BE2C (cell line): ENCODE results near the gene SLC4A2.
A peak's percentile ranks its signal among the peaks of the same experiment; 100 is the strongest.

Source experiments
- DNase-seq: peaks from one replicate; pipeline ENCODE4 v3.0.0-alpha.2; 2020
- H3K27me3 ChIP-seq: fragments of 250-450 bp; sonication (Bioruptor Pico); 2 replicates; pipeline ENCODE4 v1.5.1; 2020; ENCODE audit warnings: mild to moderate bottlenecking
- H3K36me3 ChIP-seq: fragments of 250-450 bp; sonication (Bioruptor Pico); 2 replicates; pipeline ENCODE4 v1.5.1; 2020; ENCODE audit warnings: mild to moderate bottlenecking
- H3K4me1 ChIP-seq: fragments of 250-450 bp; sonication (Bioruptor Pico); 2 replicates; pipeline ENCODE4 v1.5.1; 2020
- H3K4me3 ChIP-seq: 2 replicates; pipeline ENCODE4 v1.5.1; 2011; ENCODE audit warnings: low read depth, low read length
- H3K9me3 ChIP-seq: fragments of 250-450 bp; sonication (Bioruptor Pico); 2 replicates; pipeline ENCODE4 v1.5.1; 2020
- TF ChIP-seq, protein P1 (sequence below): IDR thresholded peaks from 2 replicates; pipeline ENCODE4 v1.5.1; 2012; ENCODE audit warnings: mild to moderate bottlenecking, low read depth, low read length

The SLC4A2 gene

DNA sequence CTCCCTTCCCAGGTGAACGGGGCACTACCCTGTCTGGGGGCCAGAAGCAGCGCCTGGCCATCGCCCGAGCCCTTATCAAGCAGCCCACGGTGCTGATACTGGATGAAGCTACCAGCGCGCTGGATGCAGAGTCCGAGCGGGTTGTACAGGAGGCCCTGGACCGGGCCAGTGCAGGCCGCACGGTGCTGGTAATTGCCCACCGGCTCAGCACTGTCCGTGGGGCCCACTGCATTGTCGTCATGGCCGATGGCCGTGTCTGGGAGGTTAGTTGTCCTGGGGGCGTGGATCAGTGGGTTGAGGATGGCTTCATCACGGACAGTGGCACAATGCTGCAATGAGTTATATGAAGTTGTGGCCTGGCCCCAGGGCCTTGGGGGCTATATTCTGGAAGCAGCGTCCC is 15.4 kb upstream of the SLC4A2 start:
- H3K4me3 ChIP-seq: no peak overlapping the region
- peaks cover 49% of the 10 kb centered on the region for H3K4me1 ChIP-seq

DNA sequence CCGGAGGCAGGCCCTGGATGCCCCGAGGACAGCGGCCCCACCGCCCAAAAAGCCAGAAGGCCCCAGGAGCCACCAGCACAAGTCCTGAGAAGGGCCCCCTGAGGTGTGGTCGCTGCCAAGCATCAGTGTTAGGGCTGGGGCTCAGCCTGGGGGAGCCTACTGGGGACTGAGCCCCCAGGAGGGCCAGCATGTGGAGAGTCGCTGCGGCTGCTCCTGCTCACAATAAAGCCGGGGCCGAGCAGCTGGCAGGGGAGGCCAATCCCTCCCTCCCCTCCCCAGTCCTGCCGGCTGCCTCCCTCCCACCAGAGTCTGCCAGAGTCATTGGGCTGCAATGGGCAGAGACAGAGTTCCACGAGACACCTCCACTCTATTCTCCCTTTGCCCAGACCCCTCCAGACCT is 14.1 kb upstream of the SLC4A2 start:
- TF ChIP-seq, protein P1, sequence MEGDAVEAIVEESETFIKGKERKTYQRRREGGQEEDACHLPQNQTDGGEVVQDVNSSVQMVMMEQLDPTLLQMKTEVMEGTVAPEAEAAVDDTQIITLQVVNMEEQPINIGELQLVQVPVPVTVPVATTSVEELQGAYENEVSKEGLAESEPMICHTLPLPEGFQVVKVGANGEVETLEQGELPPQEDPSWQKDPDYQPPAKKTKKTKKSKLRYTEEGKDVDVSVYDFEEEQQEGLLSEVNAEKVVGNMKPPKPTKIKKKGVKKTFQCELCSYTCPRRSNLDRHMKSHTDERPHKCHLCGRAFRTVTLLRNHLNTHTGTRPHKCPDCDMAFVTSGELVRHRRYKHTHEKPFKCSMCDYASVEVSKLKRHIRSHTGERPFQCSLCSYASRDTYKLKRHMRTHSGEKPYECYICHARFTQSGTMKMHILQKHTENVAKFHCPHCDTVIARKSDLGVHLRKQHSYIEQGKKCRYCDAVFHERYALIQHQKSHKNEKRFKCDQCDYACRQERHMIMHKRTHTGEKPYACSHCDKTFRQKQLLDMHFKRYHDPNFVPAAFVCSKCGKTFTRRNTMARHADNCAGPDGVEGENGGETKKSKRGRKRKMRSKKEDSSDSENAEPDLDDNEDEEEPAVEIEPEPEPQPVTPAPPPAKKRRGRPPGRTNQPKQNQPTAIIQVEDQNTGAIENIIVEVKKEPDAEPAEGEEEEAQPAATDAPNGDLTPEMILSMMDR: no peak
- Histone ChIP-seq H3K36me3 (peaks cover 3% of the 10 kb centered on the region; the same call in 1 of the 2 replicates), H3K4me3 (no peak overlapping the region), H3K4me1 (peaks cover 38% of the 10 kb centered on the region), H3K9me3 (no peaks in the 10 kb centered on the region), H3K27me3 (no peaks in the 10 kb centered on the region)
- DNase-seq: no peak

More for the DNA sequence above, 15.4 kb upstream of the SLC4A2 start:
- Histone ChIP-seq H3K36me3 (peaks cover 3% of the 10 kb centered on the region; the same call in 1 of the 2 replicates), H3K27me3 (no peaks in the 10 kb centered on the region), H3K9me3 (no peaks in the 10 kb centered on the region)
- TF ChIP-seq, protein P1: no peak
- no peak for DNase-seq

DNA sequence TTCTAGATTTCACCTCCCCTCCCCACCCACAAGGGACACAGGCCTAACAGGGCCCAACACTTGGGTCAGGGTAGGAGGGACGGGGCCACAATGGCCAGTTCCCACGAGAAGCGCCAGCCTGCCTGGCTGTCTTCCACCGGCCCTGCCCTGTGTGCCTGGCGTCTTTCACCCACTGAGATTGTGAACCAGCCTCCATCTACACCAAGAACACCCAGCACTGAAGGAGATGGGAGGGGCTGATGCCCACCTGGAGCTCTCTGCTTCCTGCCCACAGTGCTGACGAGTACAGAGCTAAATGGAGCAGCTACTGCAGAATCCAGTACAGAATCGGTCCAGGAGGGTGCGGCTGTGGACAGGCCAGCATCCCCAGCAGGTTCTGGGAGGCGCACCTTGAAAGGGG is 13.4 kb upstream of the SLC4A2 start:
- Histone ChIP-seq H3K36me3 (peaks cover 3% of the 10 kb centered on the region; the same call in 1 of the 2 replicates), H3K4me1 (peaks cover 34% of the 10 kb centered on the region), H3K27me3 (no peaks in the 10 kb centered on the region), H3K4me3 (no peak overlapping the region), H3K9me3 (no peaks in the 10 kb centered on the region)
- DNase-seq: no peak
- TF ChIP-seq, protein P1: no peak

DNA sequence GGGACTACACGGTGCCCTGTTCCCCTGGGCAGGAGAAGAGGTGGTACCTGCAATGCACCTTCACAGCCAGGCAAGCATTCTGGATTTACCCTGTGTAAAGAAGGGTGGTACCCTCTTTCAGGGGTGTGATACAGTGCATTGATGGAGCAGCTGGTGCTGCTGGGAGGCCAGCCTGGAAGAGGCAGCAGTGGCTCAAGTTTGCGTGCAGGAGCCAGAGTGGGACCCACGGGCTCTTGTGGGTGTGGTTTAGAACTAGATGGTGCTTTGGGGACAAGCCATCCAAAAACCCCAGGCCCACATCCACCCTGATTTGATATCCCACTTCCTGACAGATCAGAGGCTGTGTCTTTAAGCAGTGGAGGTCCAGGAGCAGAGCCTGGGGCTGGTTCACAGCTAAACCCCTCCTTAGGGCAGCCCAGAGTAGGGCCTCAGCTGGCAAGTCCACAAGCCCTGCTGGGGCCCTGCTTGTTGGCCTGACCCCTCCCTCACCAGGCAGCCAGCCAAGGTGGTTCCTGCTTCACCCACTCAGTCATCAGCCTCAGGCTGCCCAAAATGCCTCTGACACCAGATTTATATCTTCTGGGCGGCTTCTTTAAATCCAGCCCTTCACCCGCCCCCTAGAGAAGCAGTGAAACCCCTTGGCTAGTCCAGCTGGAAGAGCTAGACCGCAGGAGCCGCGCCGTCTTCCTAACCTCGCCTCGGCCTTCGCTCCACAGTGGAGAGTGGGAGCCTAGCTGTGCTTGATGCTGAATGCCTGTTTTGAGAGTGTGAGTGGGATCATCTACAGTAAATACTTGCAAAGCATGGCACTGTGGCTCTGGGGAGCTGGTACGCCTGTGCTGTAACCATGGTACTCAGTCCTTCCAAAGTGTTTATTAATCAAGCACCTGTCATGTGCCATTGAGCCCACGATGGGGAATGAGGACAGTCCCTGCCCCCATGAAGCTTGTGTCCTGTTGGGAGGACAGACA is 12.5 kb upstream of the SLC4A2 start:
- Histone ChIP-seq H3K36me3 (peaks cover 3% of the 10 kb centered on the region; the same call in 1 of the 2 replicates), H3K4me3 (no peak overlapping the region), H3K9me3 (no peaks in the 10 kb centered on the region), H3K27me3 (no peaks in the 10 kb centered on the region), H3K4me1 (peaks cover 34% of the 10 kb centered on the region)
- TF ChIP-seq, protein P1: no peak
- peak; percentile 74 for DNase-seq

DNA sequence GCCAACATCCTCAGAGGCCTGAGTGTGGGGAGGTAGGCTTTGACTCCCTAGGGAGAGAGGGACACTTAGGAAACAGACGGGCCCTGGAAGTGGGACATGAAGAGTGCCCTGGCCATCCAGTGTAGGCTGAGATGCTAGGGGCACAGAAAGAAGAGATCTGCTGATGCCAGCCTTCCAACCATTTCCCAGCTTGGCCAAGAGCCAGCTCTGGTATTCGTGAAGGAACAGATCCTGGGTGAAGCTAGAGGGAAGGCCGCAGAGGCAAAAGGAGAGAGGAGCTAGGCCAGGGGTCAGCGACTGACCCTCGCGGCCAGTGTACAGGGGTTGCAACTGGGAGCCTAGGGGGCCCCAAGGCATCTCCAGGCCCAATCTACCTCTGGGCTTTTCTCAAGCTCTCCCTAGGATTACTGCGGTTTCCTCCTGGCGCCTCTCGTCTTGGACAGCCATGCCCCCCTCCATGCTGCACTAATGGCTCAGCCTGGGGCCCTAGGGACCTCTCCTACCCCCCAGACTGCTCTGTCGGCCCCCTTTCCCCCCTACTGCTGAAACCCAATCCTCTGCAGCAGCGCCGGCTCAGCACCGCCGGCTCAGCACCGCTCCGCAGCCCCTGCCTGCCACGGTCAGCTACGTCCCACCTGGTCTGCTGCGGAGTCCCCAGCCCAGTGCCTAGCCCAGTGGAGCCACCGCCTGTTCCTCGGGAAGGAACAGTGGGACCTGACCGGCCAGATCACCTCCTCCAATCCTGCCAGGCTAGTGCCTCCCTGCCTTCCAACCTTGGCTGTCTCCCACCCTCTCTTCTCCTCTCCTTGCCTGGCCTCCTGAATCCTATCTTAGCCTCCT is 11.2 kb upstream of the SLC4A2 start, which contains the start of gene ASIC3:
TSS of gene ASIC3 (plus strand) at position 556 of the 840 bp plus-strand sequence. CDS start 355 bp downstream, outside the sequence.
- H3K36me3 ChIP-seq: peaks cover 7% of the 10 kb centered on the region; the same call in 1 of the 2 replicates
- no peaks in the 10 kb centered on the region for H3K27me3 ChIP-seq
- no peaks in the 10 kb centered on the region for H3K9me3 ChIP-seq
- no peak for DNase-seq
- H3K4me3 ChIP-seq: no peak within 1 kb of the TSS
- peaks cover 34% of the 10 kb centered on the region for H3K4me1 ChIP-seq
- TF ChIP-seq, protein P1: no peak
